Fibroblast of lung (primary cell): ENCODE results near the gene NAALADL1. TPM values are rescaled to one million over a fixed set of nuclear protein-coding genes. Genes with fewer than 3 reads are reported as not detected.

Source experiments
- DNase-seq, 2 donors: peaks; one replicate each; pipeline versions ENCODE4 v3.0.0 to v3.0.0-alpha.2; 2010; ENCODE audit warnings: low read depth in 2 of 2
- H2AFZ ChIP-seq: 2 replicates; pipeline ENCODE4 v1.5.1; 2012; ENCODE audit warnings: low read length, control low read depth, inconsistent platforms
- H3K27ac ChIP-seq: 2 replicates; pipeline ENCODE4 v1.5.1; 2011; ENCODE audit warnings: low read length, control low read depth; ENCODE audit not compliant: insufficient read depth
- H3K27me3 ChIP-seq: 2 replicates; pipeline ENCODE4 v1.5.1; 2011; ENCODE audit warnings: mild to moderate bottlenecking, low read length; ENCODE audit not compliant: control insufficient read depth, insufficient read depth
- H3K36me3 ChIP-seq: 2 replicates; pipeline ENCODE4 v1.5.1; 2011; ENCODE audit warnings: low read length; ENCODE audit not compliant: control insufficient read depth, insufficient read depth
- H3K4me1 ChIP-seq: 2 replicates; pipeline ENCODE4 v1.5.1; 2011; ENCODE audit warnings: low read length; ENCODE audit not compliant: control insufficient read depth, insufficient read depth; ENCODE audit errors: extremely low read depth
- H3K4me2 ChIP-seq: 2 replicates; pipeline ENCODE4 v1.5.1; 2011; ENCODE audit warnings: low read length, control low read depth; ENCODE audit not compliant: insufficient read depth; ENCODE audit errors: extremely low read depth
- H3K4me3 ChIP-seq, 4 experiments: fragments of 200-600 bp in 1 of 4; sonication (generic) in 1 of 4; replicated peaks in 1 of 4; 2 replicates each; pipeline ENCODE4 v1.5.1; 2011 to 2016; ENCODE audit warnings: low read length in 4 of 4, low read depth in 3 of 4, mild to moderate bottlenecking in 3 of 4, control low read depth in 2 of 4, inconsistent platforms in 1 of 4, mixed read lengths in 1 of 4; ENCODE audit not compliant: insufficient read depth in 1 of 4; ENCODE audit errors: control extremely low read depth in 1 of 4
- H3K79me2 ChIP-seq: 2 replicates; pipeline ENCODE4 v1.5.1; 2012; ENCODE audit warnings: mild to moderate bottlenecking, low read length, inconsistent platforms; ENCODE audit not compliant: control insufficient read depth, insufficient read depth
- H3K9ac ChIP-seq: 2 replicates; pipeline ENCODE4 v1.5.1; 2011; ENCODE audit warnings: mild to moderate bottlenecking, low read length, control low read depth; ENCODE audit not compliant: insufficient read depth
- H3K9me3 ChIP-seq: 2 replicates; pipeline ENCODE4 v1.5.1; 2012; ENCODE audit warnings: low read depth, low read length; ENCODE audit not compliant: control insufficient read depth, insufficient read depth
- H4K20me1 ChIP-seq: 2 replicates; pipeline ENCODE4 v1.5.1; 2011; ENCODE audit warnings: low read length; ENCODE audit not compliant: control insufficient read depth, insufficient read depth; ENCODE audit errors: extremely low read depth
- EZH2 ChIP-seq: IDR thresholded peaks from 2 replicates; pipeline ENCODE4 v1.5.1; 2012; ENCODE audit warnings: low read length, control low read depth, mild to moderate bottlenecking; ENCODE audit errors: missing control alignments
- polyA plus RNA-seq, 2 donors: library from polyadenylated mRNA; depleted of rRNA in 1 of 2; stranded (reverse) in 1 of 2; unstranded in 1 of 2; fragments of >200 nt; gene quantifications; 2 replicates each; pipeline ENCODE4 v1.2.1, GENCODE V29; 2011 to 2012; ENCODE audit warnings: missing spikeins in 1 of 2
- total RNA-seq: library from RNA; depleted of rRNA; stranded (reverse); fragments of >200 nt; gene quantifications from 2 replicates; pipeline ENCODE4 v1.2.1, GENCODE V29; 2014
- TF ChIP-seq, protein P1 (sequence below), 2 donors: IDR thresholded peaks in 1 of 2; conservative IDR thresholded peaks in 1 of 2; 1 replicate in 1 of 2; 2 replicates in 1 of 2; pipeline ENCODE4 v1.5.1; 2011 to 2012; ENCODE audit warnings: low read length in 2 of 2, control low read depth in 1 of 2, inconsistent platforms in 1 of 2, low read depth in 1 of 2, mild to moderate bottlenecking in 1 of 2

NAALADL1 gene
- total and polyA plus RNA-seq, 2 donors (not counting 1 experiment from before 2014, with no cell fraction given), result 14.9 to 35.5 TPM

DNA sequence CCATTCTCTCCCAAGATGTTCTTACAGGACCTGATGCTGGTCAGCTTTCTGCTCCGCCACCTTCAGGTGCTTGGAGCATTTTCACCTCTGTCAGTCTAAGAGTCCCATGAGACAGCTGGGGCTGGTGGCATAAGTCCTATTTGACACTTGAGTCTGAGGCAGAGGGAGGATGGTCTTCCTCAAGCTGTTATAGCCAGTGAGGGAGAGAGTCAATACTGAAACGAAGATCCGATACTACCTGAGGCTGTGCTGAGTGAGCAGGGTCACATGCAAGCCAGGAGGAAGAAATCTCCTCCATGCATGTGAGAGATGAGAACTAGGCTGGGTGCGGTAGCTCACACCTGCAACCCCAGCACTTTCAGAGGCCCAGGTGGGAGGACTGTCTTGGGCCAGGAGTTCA lies 31.3 kb upstream of the NAALADL1 start:
- H2AFZ ChIP-seq, result no peak overlapping the region
- H3K79me2 ChIP-seq, result peaks cover 11% of the 10 kb centered on the region
- H3K36me3 ChIP-seq, result peaks cover 21% of the 10 kb centered on the region
- no peaks in the 10 kb centered on the region for H3K9me3 ChIP-seq
- H3K4me1 ChIP-seq, result peaks cover 4% of the 10 kb centered on the region
- H3K27ac ChIP-seq, result no peak overlapping the region
- H4K20me1 ChIP-seq, result no peaks in the 10 kb centered on the region
- TF ChIP-seq EZH2, result no peak
- TF ChIP-seq, protein P1, sequence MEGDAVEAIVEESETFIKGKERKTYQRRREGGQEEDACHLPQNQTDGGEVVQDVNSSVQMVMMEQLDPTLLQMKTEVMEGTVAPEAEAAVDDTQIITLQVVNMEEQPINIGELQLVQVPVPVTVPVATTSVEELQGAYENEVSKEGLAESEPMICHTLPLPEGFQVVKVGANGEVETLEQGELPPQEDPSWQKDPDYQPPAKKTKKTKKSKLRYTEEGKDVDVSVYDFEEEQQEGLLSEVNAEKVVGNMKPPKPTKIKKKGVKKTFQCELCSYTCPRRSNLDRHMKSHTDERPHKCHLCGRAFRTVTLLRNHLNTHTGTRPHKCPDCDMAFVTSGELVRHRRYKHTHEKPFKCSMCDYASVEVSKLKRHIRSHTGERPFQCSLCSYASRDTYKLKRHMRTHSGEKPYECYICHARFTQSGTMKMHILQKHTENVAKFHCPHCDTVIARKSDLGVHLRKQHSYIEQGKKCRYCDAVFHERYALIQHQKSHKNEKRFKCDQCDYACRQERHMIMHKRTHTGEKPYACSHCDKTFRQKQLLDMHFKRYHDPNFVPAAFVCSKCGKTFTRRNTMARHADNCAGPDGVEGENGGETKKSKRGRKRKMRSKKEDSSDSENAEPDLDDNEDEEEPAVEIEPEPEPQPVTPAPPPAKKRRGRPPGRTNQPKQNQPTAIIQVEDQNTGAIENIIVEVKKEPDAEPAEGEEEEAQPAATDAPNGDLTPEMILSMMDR (conservative IDR thresholded peaks at IDR 0.05 in 1 of 2, IDR thresholded peaks at IDR 0.05 in 1 of 2; ENCODE audit: low read depth in 1 of 2, low read length in 2 of 2), result no peak
- H3K4me3 ChIP-seq, result no peak overlapping the region
- H3K9ac ChIP-seq, result no peak overlapping the region
- H3K27me3 ChIP-seq, result no peaks in the 10 kb centered on the region
- no peak for DNase-seq
- H3K4me2 ChIP-seq, result no peak overlapping the region

DNA sequence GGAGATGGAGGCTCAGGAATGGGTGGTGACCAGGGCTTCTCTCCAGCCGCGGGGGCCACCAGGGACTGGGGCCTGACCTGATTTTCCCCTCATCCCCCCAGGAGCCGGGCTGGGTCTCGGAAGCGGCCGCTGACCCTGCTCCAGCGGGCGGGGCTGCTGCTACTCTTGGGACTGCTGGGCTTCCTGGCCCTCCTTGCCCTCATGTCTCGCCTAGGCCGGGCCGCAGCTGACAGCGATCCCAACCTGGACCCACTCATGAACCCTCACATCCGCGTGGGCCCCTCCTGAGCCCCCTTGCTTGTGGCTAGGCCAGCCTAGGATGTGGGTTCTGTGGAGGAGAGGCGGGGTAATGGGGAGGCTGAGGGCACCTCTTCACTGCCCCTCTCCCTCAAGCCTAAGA lies 29.5 kb upstream of the NAALADL1 start:
- H3K9me3 ChIP-seq, result no peaks in the 10 kb centered on the region
- H3K4me1 ChIP-seq, result peaks cover 8% of the 10 kb centered on the region
- TF ChIP-seq, protein P1 (conservative IDR thresholded peaks at IDR 0.05 in 1 of 2, IDR thresholded peaks at IDR 0.05 in 1 of 2; ENCODE audit: low read depth in 1 of 2, low read length in 2 of 2), result no peak
- no peak for TF ChIP-seq EZH2
- no peak overlapping the region for H3K9ac ChIP-seq
- no peak overlapping the region for H3K4me3 ChIP-seq
- no peak overlapping the region for H2AFZ ChIP-seq
- peaks cover 23% of the 10 kb centered on the region for H3K79me2 ChIP-seq
- H3K27me3 ChIP-seq, result no peaks in the 10 kb centered on the region
- no peak overlapping the region for H3K27ac ChIP-seq
- peaks cover 21% of the 10 kb centered on the region for H3K36me3 ChIP-seq
- H4K20me1 ChIP-seq, result no peaks in the 10 kb centered on the region
- no peak overlapping the region for H3K4me2 ChIP-seq
- no peak for DNase-seq

DNA sequence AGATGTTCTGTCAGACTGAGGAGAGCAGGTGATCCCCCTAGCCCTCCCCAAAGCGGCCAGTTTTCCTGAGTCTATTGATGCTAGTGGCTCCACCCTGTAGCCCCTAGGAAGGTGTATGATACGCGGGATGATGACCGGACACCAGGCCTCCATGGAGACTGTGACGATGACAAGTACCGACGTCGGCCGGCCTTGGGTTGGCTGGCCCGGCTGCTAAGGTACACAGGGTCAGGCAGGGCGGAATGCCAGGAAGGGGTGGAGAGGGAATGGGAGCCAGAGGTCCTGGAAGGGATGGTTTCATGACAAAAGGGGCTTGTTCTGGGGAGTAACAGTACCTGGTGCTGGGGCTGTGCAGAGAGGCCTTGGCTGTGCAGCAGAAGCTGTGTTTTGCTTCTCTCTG lies 28.9 kb upstream of the NAALADL1 start:
- Histone ChIP-seq H3K4me3 (no peak overlapping the region), H3K27ac (no peak overlapping the region), H4K20me1 (no peaks in the 10 kb centered on the region), H2AFZ (no peak overlapping the region), H3K36me3 (peaks cover 21% of the 10 kb centered on the region), H3K9ac (no peak overlapping the region), H3K79me2 (peaks cover 27% of the 10 kb centered on the region), H3K9me3 (no peaks in the 10 kb centered on the region), H3K4me2 (no peak overlapping the region), H3K27me3 (no peaks in the 10 kb centered on the region), H3K4me1 (peaks cover 11% of the 10 kb centered on the region)
- no peak for DNase-seq
- no peak for TF ChIP-seq EZH2
- TF ChIP-seq, protein P1 (conservative IDR thresholded peaks at IDR 0.05 in 1 of 2, IDR thresholded peaks at IDR 0.05 in 1 of 2; ENCODE audit: low read depth in 1 of 2, low read length in 2 of 2), result no peak
